Jurkat, Clone E6-1 (cell line): ENCODE measurements around the gene FAM120A. TPM values are rescaled to one million over a fixed set of nuclear protein-coding genes. Genes with fewer than 3 reads are reported as not detected.
"Not testable (repeated sequence)": the region's sequence is repeated elsewhere in the genome, so short reads cannot be mapped to it uniquely, and the experiment has no call there.

Experiments used
- DNase-seq: peaks from one replicate; pipeline ENCODE4 v3.0.0-alpha.2; 2011; ENCODE audit warnings: low read depth, low spot score
- H3K4me3 ChIP-seq: 2 replicates; pipeline ENCODE4 v1.5.1; 2011; ENCODE audit warnings: mild to moderate bottlenecking, low read length, control low read depth, moderate library complexity
- polyA plus RNA-seq: library from polyadenylated mRNA; unstranded; fragments of >200 nt; gene quantifications from one replicate; pipeline ENCODE4 v1.2.1, GENCODE V29; 2012; ENCODE audit warnings: missing spikeins; ENCODE audit not compliant: insufficient read length, insufficient read depth

FAM120A gene
- polyA plus RNA-seq, result 112 TPM

DNA sequence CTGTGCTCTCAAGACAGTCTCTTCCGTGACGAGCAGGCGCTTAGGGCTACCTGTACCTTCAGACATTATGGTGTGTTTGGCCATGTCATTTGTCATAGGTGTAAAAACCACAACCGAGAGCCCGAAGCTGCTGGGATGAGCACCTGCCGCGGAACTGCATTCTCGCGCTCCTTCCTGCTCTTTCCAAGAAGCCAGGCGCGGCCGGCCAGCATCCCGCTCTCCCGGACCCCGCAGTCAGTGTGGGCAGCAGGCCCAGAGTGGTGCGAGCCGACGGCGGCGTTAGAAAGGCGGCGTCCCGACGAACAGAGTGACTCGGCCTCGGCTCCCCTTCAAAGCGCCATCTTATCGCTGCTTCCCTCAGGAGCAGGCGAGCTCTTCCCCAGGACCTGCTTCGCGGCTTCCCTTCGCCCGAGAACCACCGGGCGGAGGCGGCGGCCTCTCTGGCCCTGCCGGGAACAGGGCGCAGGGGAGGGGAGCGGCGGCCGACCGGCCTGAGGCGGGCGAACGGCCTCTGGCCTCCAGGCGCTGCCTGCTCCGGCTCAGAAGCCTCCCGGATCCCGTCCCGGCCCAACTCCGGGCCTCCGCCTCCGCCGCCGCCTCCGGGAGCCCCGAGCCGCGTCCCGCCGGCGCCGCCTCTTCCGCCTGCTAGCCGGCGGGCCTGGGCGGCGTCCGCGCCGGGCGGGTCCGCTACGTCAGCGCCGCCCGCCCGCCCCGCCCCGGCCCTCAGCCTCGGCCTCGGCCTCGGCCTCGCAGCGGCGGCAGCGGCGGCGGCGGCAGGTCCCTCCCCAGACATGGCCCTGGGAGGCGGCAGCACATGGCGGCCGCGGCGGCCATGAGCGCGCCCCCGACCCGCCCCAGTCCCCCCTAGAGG is at the start of gene FAM120A:
FAM120A (plus strand) TSS at position 741 of the 871 bp plus-strand sequence. CDS start 231 bp downstream, outside the sequence.
- H3K4me3 ChIP-seq, result peak within 1 kb of the TSS; percentile 86
- DNase-seq, result no peak

DNA sequence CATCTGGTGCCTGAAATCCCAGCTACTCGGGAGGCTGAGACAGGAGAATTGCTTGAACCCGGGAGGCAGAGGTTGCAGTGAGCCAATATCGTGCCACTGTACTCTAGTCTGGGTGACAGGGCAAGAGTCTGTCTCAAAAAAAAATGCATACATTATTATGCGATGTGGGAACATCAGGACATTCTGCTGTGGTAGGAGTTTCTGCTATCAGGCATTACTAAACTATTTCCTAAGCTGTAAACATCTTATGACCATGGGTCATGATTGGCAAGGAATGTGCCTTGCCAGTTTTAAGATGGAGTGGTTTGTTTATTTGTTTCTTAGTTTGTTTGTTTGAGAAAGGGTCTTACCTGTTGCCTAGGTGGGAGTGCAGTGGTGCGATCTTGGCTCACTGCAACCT is 45.1 kb upstream of the FAM120A start:
- DNase-seq, result no peak
- H3K4me3 ChIP-seq, result no peak overlapping the region

DNA sequence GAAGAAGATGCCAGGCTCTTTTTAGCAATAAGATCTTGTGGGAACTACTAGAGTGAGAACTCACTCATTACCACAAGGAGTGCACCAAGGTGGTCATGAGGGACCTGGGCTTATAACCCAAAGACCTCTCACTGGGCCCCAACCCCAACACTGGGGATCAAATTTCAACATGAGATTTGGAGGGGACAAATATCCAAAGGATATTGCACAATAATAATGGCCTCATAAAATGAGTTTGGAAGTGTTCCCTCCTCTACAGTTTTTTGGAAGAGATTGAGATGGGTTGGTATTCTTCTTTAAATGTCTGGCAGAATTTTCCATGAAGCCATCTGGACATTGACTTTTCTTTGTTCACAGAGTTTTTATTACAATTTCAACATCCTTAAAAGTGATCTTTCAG is 38.0 kb upstream of the FAM120A start:
- DNase-seq, result no peak
- H3K4me3 ChIP-seq, result no peak overlapping the region

GRCh38 chr9:93415176-93415690 is 36.3 kb upstream of the FAM120A start:
- DNase-seq, result no peak
- no peak overlapping the region for H3K4me3 ChIP-seq

GRCh38 chr9:93416530-93417235 is 34.8 kb upstream of the FAM120A start:
- no peak for DNase-seq
- H3K4me3 ChIP-seq, result no peak overlapping the region

DNA sequence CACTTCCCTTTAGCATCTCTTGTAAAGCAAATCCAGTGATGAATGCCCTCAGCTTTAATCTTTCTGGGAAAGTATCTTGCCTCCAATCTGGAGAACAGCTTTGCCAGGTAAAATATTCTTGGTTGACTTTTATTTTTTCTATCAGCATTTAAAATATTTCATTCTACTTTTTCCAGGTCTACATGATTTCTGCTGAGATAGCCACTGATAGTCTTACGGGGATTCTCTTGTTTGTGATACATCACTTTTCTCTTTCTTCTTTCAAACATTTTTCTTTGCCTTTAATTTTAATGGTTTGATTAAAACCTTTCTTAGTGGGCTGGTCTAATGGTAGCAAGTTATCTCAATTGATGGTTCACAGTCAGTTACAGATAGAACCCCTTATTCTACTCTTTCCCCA is 33.9 kb upstream of the FAM120A start:
- H3K4me3 ChIP-seq, result no peak overlapping the region
- no peak for DNase-seq

DNA sequence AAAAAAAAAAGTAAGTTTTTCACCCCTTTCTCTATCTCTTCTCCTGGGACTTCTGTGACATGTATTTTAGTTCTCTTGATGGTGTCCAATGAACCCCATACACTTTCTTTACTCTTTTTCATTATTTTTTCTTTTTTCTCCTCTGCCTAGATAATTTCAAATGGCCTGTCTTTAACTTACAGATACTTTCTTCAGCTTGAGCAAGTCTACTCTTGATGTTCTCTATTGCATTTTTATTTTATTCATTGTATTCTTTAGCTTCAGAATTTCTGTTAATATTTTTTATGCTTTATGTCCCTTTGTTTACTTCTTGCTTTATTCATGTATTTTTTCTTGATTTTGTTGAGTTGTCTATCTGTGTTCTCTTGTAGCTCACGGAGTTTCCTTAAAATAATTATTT is 32.5 kb upstream of the FAM120A start:
- DNase-seq, result no peak
- H3K4me3 ChIP-seq, result no peak overlapping the region

DNA sequence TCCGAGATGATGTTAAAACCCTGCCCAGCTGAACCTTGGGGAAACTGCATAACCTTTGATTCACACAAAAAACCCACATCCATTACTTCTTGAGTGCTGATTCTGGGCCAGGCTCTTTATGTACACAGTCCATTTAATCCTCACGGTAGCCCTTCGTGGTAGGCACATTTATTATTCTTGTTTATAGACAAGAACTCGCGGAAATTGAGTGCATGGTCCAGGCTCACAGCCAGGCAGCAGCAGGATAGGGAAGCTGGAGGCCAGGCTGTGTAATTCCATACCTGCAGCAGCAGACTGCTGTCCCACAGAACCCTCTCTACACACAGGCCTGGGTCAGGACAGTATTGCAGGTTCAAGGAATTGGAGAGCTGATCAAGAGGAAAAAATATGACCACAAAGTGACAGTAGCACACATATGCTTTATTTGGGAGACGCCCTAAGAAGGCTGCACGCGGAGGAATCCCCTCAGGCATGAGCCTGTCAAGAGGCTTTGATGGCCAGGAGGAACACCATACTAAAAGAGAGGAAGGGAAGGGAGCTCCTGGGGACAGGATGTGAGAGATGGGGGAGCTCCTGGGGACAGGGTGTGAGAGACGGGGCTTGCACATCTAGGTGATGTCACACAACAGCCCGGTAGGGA is 28.4 kb upstream of the FAM120A start:
- no peak for DNase-seq
- no peak overlapping the region for H3K4me3 ChIP-seq

DNA sequence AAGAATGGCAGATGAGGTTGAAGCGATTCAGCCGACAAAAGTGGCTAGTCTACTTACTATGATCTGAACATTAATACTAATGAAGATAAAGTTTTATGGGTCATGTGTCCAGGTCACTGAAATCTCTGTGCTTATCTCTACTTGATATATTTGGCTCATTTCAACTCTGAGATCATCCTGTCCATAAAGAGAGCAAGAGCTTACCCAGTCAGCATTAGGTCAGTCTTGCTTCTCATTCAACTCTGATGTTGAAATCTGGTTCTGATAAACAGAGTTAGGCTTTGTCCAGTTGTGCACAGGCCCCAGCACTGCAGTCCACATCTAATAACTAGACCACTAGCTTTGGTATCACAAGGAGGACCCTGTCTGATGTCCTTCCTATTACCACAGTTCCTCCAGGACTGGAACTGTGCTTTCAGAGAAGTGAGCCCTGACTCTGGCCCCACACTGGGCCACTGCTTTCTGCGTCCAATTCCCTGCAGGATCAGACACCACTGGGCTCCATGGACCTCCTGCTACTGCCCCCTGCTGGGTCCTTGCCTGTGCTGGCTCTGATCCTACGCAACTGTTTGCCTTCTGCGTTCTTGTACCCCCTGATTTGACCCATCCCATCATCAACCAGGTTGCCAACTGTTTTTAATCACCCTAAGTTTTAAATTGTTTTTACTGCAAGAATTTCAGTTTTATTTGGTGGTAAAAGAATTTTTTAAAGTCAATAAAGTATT is 23.7 kb upstream of the FAM120A start:
- no peak overlapping the region for H3K4me3 ChIP-seq
- no peak for DNase-seq

- DNase-seq, result no peak
Measured at GRCh38 chr9:93431539-93432105, 19.9 kb upstream of the FAM120A start.

DNA sequence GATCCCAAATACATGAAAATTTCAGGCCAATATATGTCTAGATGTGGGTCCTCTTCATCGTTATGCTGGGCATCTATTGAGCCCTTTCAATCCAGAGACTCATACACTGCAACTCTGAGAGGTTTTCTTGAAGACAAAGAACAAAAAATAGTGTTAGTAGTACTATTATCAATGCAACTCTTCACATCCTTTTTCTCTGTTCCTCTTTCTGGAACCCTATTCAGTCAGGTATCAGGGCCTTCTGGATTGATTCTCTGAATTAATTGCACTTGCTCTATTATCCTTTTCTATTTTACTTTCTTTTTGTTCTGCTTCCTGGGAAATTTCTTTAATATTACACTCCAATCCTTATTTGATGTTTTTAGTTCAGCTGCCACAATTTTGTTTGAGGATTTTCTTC is 18.5 kb upstream of the FAM120A start:
- DNase-seq, result no peak

More at GRCh38 chr9:93431539-93432105, 19.9 kb upstream of the FAM120A start:
- no peak overlapping the region for H3K4me3 ChIP-seq

DNA sequence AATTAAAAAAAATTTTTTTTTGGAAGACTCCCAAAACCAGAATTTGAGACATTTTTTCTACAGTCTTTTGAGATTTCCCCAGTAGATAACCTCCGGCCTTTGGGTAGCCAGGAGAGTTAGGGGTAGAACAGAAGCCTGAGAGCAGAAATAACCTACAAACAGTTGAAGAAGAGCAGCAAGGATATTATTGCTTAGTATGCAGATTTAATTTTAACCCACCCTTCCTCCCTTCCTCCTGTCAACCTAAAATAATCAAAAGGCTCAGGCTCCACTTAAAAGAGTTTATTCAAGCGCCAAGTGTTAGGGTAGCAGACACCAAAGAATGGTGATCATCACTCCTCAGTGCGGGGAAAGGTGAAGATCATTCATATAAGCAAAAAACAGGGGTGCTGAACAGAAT is 17.4 kb upstream of the FAM120A start:
- no peak for DNase-seq
- H3K4me3 ChIP-seq, result no peak overlapping the region

More for the DNA sequence above, 18.5 kb upstream of the FAM120A start:
- H3K4me3 ChIP-seq, result no peak overlapping the region

DNA sequence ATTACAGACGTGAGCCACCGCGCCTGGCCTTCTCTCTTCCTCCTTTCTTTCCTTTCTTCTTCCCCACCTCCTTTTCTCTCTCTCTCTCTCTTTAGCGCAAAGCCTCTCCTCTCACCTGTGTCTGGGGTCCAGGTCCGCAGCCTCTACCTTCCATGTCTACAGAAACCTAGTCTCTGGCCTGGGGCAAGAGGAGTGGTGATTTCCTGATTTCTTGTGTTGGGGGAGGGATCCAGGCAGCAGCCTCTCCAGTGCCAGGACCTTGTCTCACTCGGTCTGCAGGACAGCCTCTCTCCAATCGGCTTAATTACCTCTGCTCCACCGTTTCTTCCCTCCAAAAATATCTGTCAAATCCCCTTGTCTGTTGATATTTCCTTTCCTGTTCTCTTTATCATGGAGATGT is 16.1 kb upstream of the FAM120A start:
- DNase-seq, result no peak
- no peak overlapping the region for H3K4me3 ChIP-seq

DNA sequence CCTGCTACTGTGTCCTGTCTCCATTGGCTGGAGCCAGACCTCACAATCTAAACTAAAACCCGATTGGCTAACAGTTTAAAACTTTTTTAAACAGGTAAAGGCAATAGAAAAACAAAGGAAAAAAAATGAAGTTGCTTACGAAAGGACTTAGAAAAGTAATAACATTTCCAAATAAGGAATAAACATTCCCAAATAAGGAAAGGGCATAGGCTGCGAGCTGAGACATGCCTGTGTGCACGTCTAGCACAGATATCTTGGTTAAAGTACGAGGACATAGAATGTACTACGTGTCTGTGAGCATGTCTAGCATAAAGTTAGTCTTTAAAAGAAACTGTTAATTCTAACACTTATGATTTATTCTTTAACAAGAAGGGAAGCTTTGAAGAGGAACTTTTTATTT is 15.3 kb upstream of the FAM120A start:
- no peak overlapping the region for H3K4me3 ChIP-seq
- DNase-seq, result no peak

GRCh38 chr9:93436655-93437407 is 14.7 kb upstream of the FAM120A start:
- no peak for DNase-seq
- no peak overlapping the region for H3K4me3 ChIP-seq

GRCh38 chr9:93437996-93438395 is 13.5 kb upstream of the FAM120A start:
- no peak overlapping the region for H3K4me3 ChIP-seq
- no peak for DNase-seq

- not testable (repeated sequence) for H3K4me3 ChIP-seq, DNase-seq
Measured at GRCh38 chr9:93439301-93439700, 12.2 kb upstream of the FAM120A start.
